Panc1 (cell line): ENCODE measurements around the gene SEMA3D.

Experiments used
- POLR2AphosphoS5 ChIP-seq: IDR thresholded peaks from 2 replicates; pipeline ENCODE4 v1.6.1; 2012; ENCODE audit warnings: mild to moderate bottlenecking, low read depth, low read length, moderate library complexity
- SIN3A ChIP-seq: IDR thresholded peaks from 2 replicates; pipeline ENCODE4 v1.6.1; 2012; ENCODE audit warnings: low read depth, mild to moderate bottlenecking, low read length, moderate library complexity, borderline replicate concordance; ENCODE audit not compliant: insufficient read depth
- TCF7L2 ChIP-seq: IDR thresholded peaks from 2 replicates; pipeline ENCODE4 v1.6.1; 2011; ENCODE audit warnings: mild to moderate bottlenecking, low read depth, low read length, inconsistent platforms
- TF ChIP-seq, protein P1 (sequence below): fragments of 450-650 bp; IDR thresholded peaks from 2 replicates; pipeline ENCODE4 v1.5.1; 2017; ENCODE audit warnings: mild to moderate bottlenecking
- TF ChIP-seq, protein P2 (sequence below), 2 experiments: IDR thresholded peaks; 2 replicates each; pipeline ENCODE4 v1.6.1; 2011 to 2012; ENCODE audit warnings: low read depth in 2 of 2, control low read depth in 1 of 2, low read length in 1 of 2, mild to moderate bottlenecking in 1 of 2, moderate library complexity in 1 of 2; ENCODE audit not compliant: insufficient read depth in 1 of 2

DNA sequence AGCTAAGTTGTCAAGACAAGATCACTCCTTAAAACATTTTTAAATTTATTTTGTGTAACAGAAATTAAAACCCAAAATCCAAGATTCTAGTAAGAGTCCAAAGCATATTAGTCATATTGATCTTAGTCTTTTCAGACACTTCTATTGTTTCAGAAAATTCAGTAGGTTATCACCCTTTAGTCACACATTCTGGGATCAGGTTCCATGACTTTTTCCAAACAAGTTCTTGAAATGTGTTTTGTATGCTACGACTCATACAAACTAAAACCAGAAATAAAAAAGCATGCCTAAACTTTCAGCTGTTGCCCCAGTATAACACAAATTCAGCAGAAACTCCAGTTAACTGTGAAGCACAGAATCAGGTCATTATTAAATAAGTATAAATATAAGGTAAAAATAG, 10.7 kb downstream of the SEMA3D start:
- TF ChIP-seq, protein P1, sequence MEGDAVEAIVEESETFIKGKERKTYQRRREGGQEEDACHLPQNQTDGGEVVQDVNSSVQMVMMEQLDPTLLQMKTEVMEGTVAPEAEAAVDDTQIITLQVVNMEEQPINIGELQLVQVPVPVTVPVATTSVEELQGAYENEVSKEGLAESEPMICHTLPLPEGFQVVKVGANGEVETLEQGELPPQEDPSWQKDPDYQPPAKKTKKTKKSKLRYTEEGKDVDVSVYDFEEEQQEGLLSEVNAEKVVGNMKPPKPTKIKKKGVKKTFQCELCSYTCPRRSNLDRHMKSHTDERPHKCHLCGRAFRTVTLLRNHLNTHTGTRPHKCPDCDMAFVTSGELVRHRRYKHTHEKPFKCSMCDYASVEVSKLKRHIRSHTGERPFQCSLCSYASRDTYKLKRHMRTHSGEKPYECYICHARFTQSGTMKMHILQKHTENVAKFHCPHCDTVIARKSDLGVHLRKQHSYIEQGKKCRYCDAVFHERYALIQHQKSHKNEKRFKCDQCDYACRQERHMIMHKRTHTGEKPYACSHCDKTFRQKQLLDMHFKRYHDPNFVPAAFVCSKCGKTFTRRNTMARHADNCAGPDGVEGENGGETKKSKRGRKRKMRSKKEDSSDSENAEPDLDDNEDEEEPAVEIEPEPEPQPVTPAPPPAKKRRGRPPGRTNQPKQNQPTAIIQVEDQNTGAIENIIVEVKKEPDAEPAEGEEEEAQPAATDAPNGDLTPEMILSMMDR: no peak
- TF ChIP-seq POLR2AphosphoS5 (no peak), TCF7L2 (no peak), SIN3A (no peak)
- TF ChIP-seq, protein P2, sequence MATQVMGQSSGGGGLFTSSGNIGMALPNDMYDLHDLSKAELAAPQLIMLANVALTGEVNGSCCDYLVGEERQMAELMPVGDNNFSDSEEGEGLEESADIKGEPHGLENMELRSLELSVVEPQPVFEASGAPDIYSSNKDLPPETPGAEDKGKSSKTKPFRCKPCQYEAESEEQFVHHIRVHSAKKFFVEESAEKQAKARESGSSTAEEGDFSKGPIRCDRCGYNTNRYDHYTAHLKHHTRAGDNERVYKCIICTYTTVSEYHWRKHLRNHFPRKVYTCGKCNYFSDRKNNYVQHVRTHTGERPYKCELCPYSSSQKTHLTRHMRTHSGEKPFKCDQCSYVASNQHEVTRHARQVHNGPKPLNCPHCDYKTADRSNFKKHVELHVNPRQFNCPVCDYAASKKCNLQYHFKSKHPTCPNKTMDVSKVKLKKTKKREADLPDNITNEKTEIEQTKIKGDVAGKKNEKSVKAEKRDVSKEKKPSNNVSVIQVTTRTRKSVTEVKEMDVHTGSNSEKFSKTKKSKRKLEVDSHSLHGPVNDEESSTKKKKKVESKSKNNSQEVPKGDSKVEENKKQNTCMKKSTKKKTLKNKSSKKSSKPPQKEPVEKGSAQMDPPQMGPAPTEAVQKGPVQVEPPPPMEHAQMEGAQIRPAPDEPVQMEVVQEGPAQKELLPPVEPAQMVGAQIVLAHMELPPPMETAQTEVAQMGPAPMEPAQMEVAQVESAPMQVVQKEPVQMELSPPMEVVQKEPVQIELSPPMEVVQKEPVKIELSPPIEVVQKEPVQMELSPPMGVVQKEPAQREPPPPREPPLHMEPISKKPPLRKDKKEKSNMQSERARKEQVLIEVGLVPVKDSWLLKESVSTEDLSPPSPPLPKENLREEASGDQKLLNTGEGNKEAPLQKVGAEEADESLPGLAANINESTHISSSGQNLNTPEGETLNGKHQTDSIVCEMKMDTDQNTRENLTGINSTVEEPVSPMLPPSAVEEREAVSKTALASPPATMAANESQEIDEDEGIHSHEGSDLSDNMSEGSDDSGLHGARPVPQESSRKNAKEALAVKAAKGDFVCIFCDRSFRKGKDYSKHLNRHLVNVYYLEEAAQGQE (IDR thresholded peaks at IDR 0.05; ENCODE audit: insufficient read depth in 1 of 2, low read depth in 2 of 2, low read length in 1 of 2): no peak
